ENCODE measurements around the gene TRAF1.
"Not testable (repeated sequence)": the region's sequence is repeated elsewhere in the genome, so short reads cannot be mapped to it uniquely, and the experiment has no call there.

The TRAF1 gene

GRCh38 chr9:120926397-120926928 is at the start of gene TRAF1:
Gene TRAF1 (minus strand): TSS chr9:120926796. CDS start chr9:120926075, 721 bp downstream.
- DNase-seq (ENCODE audit: low read depth): no peak

GRCh38 chr9:120974921-120975320 is 48.3 kb upstream of the TRAF1 start:
- no peak for DNase-seq (ENCODE audit: low read depth)

- DNase-seq (ENCODE audit: low read depth): no peak
Measured at GRCh38 chr9:120974181-120974580, 47.6 kb upstream of the TRAF1 start.

- no peak for DNase-seq (ENCODE audit: low read depth)
Measured at GRCh38 chr9:120971938-120972337, 45.3 kb upstream of the TRAF1 start.

GRCh38 chr9:120971471-120971870 is 44.9 kb upstream of the TRAF1 start:
- DNase-seq (ENCODE audit: low read depth): not testable (repeated sequence)

GRCh38 chr9:120970244-120970643 is 43.6 kb upstream of the TRAF1 start:
- no peak for DNase-seq (ENCODE audit: low read depth)

GRCh38 chr9:120966013-120966369 is 39.4 kb upstream of the TRAF1 start:
- no peak for DNase-seq (ENCODE audit: low read depth)

GRCh38 chr9:120965344-120966012 is 38.9 kb upstream of the TRAF1 start:
- DNase-seq (ENCODE audit: low read depth): no peak

GRCh38 chr9:120961936-120962335 is 35.3 kb upstream of the TRAF1 start:
- no peak for DNase-seq (ENCODE audit: low read depth)

- DNase-seq (ENCODE audit: low read depth): no peak
Measured at GRCh38 chr9:120960001-120960400, 33.4 kb upstream of the TRAF1 start.

GRCh38 chr9:120956862-120957261 is 30.3 kb upstream of the TRAF1 start:
- DNase-seq (ENCODE audit: low read depth): no peak

- DNase-seq (ENCODE audit: low read depth): no peak
Measured at GRCh38 chr9:120951960-120952618, 25.5 kb upstream of the TRAF1 start.

- DNase-seq (ENCODE audit: low read depth): no peak
Measured at GRCh38 chr9:120950421-120951388, 24.1 kb upstream of the TRAF1 start.

GRCh38 chr9:120949290-120949689 is 22.7 kb upstream of the TRAF1 start:
- DNase-seq (ENCODE audit: low read depth): no peak

GRCh38 chr9:120948824-120949223 is 22.2 kb upstream of the TRAF1 start:
- no peak for DNase-seq (ENCODE audit: low read depth)

- no peak for DNase-seq (ENCODE audit: low read depth)
Measured at GRCh38 chr9:120947222-120947621, 20.6 kb upstream of the TRAF1 start.

- DNase-seq (ENCODE audit: low read depth): no peak
Measured at GRCh38 chr9:120946259-120946658, 19.7 kb upstream of the TRAF1 start.

GRCh38 chr9:120944948-120945347 is 18.4 kb upstream of the TRAF1 start:
- no peak for DNase-seq (ENCODE audit: low read depth)

GRCh38 chr9:120944434-120944843 is 17.8 kb upstream of the TRAF1 start:
- DNase-seq (ENCODE audit: low read depth): no peak

- no peak for DNase-seq (ENCODE audit: low read depth)
Measured at GRCh38 chr9:120942186-120943001, 15.8 kb upstream of the TRAF1 start.

GRCh38 chr9:120941046-120941770 is 14.6 kb upstream of the TRAF1 start:
- no peak for DNase-seq (ENCODE audit: low read depth)
